Measurements from ENCODE around the gene WNT9B.

Gene WNT9B

DNA sequence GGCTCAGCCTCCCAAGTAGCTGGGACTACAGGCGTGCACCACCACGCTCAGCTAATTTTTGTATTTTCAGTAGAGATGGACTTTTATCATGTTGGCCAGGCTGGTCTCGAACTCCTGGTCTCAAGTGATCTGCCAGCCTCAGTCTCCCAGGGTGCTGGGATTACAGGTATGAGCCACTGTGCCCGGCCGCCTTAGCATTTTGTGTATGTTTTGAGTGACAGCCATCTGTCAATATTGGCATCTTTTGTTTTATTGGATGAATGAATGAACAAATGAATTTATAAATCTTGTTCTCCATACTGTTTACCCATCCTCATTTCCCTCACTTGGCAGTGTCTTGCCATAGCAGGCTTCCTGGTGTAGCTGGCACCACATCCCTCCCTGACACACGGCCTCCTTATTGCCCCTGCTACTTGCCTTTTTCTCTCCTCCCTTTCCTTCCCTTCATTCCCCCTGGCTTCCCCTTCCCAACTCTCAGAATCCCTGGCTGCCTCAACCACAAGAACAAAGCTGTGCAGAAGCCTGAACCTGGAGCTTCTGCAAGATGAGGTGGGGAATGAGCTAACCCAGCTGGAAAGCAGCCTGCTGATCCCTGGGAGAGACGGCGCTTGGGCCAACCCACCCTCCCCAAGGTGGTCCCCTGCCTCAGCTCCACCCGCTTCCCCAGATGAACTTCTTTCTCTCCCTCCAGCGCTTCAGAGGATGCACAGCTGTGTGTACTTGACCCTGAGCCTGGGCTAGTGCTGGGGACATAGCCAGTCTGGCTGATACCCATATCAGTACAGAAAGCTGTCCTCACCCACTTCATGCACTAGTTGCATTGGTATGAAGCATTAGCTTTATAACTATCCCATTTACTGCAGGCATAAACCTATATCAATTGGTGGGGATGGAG, 34.3 kb downstream of the WNT9B start:
- no peak for DNase-seq

DNA sequence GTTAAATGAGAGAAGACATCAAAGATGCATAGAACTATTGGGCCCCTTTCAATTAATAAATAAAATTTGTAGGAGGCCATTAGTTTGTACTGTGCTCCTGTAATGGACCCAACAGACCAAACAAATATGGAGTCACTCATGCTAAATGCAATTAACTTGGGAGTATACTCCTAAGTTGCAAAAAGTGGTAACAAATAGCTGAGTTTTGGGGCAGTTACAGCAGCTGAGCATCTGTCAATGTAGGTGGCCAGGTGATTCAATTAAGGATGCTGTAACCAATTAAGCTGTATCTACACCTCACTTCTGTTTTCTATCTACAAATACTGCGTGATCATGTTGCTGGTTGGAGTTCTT, 34.9 kb downstream of the WNT9B start:
- no peak for DNase-seq

DNA sequence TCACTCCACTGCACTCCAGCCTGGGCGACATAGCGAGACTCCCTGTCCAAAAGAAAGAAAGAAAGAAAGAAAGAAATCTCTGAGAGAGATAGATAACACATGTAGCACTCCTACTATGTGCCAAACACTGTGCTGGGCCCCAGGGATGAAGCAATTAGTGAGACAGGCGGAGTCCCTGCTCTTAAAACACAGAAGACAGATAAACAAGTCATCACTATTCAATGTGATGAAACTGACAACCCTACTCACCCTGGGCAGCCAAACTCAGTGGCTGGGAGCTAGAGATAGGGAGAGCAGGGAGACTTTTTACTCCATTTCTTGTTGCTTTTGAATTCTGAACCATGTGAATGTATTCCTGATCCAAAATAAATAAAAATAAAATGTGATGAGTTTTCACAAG, 36.3 kb downstream of the WNT9B start:
- no peak for DNase-seq

DNA sequence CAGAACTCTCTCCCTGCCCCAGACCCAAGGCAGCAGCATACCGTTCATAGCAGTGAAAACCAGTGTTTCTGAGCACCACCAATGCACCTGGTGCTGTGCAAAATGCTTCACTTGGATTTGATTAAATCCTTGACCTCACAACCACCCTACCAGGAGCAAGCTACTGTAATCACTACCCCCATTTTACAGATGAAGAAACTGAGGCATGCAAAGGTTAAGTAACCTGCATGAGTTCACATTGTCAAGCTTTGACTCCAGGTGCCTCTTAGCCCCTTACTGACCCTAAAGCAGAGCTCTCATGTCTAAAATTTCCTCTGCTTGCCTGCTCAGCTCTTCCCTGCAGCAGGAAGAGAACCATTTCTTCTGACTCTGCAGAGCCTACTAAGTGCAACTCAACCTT, 37.3 kb downstream of the WNT9B start:
- no peak for DNase-seq

DNA sequence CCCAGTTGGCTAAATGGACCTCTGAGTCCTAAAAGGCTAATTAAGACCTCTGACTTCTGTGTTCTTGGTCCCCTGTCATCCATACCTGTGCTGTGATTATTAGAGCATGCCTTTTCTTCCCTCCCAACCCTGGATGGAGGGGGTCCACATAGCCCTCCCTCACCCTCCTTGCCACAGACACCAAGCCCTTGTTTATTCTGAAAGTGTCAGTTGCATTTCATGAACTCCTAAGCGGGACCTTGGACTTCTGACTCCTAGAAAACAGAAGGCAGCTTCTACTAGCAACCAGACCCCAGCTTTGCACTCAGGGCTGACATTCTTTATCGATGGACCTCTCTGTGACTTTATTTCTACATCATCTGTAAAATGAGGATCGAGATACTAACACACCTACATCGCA, 38.1 kb downstream of the WNT9B start:
- DNase-seq = no peak

DNA sequence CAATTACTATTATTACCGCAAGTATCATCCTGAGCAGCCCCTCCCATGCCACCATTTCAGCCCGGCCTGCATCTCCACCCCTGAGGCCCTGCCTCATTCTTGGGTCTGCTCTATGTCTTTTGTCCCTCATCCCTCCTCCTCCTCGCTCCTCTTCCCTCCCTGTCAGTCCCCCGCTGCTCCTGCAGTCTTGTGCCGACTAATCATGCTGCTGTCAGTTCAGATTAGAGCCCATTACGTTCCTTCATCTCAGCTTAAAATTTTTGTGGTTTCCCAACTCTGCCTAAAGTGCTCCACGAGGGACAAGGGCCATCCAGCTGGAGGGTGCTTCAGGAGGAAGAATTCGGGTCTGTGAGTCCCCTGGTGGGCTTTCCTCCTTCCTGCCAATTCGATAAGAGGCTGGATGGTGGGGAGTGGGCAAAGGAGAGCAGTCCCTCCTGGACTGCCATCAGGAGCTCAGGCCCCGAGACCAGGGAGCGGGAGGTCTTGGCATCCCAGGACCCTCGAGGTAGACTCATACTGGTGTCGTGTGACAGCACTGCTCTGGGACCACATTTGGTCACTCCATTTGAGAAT, 38.7 kb downstream of the WNT9B start:
- no peak for DNase-seq

DNA sequence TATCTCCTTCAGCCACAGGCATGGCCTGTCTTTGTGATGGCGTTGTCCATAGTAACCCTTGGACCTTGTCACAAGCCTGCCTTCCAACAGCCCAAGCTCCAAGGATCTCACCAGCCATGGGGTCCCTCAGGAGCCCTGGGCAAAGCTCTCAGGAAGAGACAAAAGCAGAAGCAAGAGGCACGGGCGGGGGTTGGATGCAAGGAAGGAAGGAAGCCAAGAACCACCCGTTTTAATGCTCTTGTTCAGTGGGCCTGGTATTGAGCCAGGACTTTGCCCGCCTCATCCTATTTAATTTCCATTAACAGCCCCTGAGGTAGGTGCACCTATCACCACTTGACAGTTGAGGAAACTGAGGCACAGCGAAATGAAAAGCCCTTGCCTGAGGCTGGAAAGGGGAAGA, 39.3 kb downstream of the WNT9B start:
- DNase-seq = no peak

DNA sequence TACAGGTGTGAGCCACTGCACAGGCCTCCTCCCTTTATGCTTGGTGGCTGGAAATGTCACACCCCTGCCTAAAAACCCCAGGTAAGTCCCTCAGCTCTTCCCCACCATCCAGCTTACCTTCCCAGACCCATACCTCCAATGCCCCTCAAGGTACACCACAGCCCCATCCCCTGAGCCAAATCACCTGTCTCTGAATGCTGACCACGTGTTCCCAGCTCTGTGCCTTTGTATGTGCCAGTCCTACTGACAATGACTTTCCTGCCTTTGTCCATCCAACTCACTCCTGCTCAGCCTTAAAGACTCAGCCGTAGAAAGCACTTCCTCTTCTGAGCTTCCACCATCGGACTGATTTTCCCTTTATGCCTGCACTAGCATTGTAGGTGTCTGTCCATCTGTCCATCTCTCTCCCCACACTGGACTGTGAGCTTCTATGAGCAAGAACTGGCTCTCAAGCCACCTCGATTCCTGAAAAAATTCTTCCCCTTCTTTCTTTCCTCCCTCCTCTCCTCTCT, 40.9 kb downstream of the WNT9B start:
- no peak for DNase-seq

DNA sequence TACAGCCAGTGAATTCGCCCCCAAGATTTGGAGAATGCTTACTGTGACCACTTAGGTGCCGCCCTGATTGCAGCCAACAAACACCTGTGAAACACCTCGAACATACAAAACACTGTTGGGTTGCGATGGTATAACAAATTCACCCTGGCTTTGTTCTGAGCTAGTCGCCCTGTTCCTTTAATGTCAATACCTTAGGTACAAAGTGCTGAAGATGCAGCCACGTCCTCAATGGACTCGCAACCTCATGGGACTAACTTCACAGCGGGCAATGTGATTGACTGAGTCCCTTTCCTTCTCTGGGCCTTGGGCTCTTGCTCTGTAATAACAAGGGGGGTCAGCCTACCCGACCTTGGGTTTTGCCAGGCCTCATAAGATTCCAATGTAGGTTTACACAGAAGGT, 42.6 kb downstream of the WNT9B start:
- no peak for DNase-seq

DNA sequence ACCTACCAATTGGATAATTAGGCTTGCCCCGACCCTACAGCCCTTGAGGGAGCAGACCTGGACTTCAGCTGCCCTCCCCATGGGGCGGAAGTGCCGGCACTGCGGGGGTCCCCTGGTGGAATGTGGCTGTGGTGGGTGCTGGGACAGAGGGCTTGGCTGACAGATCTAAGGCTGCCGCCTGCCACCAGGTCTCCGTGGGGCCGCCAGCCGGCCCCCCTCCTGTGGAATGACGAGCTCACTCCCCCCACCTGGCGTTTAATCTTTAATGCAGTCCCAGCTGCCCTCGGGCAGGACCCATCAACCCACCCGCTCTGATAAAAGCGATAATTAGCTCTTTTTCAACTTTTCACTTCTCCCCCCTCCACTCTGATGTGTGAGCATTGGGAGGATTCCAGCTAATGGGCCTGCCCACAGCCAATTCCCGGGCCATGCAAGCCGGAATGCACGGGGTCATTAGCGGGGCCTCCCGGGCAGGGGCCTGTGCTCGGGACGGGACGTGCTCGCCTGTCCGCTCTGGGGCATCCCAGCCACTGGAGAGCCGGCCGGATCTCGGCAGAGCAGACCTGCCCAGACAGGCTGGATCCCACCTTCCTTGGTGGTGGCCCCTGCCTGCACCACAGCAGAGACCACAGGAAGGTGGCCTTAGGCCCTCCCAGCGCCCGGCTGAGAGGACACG, 43.2 kb downstream of the WNT9B start:
- DNase-seq = no peak

DNA sequence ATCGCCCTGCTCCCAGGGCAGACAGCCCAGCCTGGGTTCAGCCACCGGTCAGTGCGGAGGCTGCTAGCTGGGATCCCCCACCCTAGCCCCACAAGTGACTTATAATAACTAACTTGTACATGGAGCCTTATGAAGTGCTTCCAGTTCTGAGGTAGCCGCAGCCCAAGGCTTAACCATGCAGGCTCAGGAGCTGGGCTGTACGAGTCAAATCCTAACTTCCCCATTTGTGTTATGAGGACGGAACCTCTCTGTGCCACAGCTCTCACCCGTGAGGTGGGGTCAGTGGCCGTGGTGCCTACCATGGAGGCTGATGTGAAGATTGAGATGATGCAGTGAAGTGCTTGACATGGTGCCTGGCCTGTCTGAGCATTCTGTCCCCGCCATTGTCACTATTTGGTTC, 43.8 kb downstream of the WNT9B start:
- no peak for DNase-seq

DNA sequence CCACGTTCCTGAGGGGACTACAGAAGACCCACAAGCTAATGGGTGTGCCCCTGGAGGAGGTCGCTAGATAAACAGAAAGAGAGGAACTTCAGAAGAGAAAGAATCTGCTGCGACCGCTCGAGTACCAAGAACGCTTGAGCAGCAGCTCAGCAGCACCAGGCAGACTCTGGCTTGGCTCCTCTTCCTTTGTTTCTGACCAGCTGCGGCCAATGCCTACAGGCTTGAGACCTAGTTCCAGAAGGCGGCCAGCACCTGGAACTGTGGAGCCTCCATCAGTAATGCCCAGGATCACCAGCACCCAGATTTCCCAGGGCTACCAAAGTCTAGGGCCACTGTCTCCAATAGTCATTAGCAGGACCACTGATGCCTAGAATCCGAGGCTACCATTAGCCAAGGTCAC, 45.6 kb downstream of the WNT9B start:
- DNase-seq = no peak

DNA sequence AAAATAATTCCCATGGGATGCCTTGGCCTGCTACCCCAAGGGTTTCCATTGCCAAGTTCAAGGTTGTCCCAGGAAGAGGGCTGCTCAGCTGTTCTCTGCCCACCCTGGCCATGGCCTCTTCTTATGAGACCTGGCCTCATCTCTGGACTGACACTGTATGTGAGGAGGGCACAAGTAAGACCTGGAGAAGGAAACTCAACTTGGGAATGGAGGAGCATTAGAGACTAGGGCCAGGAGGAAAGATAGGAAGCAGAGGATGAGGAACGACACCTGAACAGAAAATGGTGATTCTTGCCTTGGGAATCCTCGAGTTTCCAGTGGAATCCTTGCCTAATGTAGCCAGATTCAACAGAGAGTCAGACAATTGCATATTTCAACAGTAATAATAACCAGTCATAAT, 47.0 kb downstream of the WNT9B start:
- no peak for DNase-seq

DNA sequence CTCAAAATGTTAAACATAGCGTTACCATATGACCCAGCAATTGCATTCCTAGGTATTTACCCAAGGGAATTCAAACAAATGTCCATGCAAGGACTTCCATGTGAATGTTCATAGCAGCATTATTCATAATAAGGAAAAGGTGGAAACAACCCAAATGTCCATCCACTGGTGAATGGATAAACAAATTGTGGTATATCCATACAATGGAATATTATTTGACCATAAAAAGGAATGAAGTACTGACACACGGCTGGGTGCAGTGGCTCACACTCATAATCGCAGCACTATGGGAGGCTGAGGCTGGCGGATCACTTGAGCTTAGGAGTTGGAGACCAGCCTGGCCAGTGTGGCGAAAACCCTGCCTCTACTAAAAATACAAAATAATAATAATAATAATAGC, 47.5 kb downstream of the WNT9B start:
- DNase-seq = no peak

DNA sequence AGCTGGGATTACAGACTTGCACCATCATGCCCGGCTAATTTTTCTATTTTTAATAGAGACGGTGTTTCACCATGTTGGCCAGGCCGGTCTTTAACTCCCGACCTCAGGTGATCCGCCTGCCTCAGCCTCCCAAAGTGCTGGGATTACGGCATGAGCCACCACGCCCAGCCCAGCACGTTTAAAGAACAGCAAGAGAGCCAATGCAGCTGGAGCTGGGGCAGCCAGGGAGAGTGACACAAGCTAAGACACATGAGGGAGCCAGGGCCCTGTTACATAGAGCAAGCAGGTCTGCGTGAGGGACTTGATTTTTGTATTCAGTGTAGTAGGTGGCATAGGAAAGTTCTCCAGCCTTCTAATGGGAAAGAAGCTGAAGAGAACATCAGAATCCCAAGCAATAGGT, 49.9 kb downstream of the WNT9B start:
- DNase-seq = no peak

DNA sequence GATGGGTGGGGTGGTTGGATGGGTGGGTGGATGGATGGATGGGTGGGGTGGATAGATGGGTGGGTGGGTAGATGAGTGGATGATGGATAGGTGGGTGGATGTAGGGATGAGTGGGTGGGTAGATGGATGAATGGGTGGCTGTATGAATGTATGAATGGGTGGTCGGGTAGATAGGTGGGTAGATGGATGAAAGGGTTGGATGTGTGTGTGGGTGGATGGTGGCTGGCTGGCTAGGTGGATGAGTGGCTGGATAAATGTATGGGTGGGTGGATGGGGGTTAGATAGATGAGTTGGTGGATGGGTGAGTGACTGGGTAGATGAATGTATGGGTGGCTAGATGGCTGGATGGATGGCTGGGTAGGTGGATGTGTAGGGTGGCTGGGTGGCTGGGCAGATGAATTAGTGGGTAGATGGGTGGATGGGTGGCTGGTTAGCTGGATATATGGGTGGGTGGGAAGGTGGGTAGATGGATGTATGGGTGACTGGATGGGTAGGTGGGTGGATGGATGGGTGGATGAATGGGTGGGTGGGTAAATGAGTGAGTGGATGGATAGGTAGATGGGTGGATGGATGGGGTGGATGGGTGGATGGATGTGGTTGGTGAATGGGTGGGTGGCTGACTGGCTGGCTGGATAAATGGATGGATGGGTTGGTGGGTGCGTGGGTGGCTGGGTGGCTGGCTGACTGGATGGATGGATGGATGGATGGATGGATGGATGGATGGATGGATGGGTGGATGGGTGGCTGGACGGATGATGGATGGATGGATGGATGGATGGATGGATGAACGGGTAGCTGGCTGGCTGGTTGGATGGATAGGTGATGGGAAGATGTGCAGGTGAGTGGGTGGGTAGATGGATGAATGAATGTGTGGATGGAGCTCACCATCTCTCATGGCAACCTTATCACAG, 52.6 kb downstream of the WNT9B start:
- DNase-seq = no peak

DNA sequence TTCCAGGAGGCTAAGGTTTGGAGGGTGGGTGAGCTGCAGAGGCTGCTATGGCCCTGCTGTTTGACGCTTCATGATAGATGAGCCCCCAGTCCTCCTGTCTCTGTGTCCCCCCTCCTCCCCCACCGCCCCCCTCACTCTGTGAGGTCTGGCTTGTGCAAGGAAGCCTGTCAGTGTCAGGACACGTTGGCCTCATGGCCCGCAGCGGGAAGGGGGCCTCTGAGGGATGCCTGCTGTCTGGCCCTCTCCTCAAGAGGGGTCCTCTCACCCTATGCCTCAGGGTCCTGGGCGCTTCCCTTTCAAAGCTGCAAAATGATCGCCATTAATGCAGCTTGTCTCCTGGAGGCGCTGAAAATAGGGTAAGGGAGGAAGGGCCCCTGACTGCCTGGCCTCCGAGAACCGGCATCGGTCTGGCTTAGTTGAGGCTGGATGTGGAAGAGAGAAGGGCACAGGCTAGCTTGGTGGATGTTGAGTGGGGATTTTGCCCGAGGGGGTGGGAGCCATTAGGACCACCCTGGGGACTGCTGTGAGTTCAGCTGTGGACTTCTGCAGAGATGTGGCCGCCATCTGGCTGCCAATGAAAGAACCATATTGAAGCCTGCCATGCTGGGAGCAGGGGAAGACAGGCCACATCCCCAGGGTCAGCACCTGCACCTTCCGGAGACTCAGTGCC, 56.8 kb downstream of the WNT9B start:
- DNase-seq = no peak

DNA sequence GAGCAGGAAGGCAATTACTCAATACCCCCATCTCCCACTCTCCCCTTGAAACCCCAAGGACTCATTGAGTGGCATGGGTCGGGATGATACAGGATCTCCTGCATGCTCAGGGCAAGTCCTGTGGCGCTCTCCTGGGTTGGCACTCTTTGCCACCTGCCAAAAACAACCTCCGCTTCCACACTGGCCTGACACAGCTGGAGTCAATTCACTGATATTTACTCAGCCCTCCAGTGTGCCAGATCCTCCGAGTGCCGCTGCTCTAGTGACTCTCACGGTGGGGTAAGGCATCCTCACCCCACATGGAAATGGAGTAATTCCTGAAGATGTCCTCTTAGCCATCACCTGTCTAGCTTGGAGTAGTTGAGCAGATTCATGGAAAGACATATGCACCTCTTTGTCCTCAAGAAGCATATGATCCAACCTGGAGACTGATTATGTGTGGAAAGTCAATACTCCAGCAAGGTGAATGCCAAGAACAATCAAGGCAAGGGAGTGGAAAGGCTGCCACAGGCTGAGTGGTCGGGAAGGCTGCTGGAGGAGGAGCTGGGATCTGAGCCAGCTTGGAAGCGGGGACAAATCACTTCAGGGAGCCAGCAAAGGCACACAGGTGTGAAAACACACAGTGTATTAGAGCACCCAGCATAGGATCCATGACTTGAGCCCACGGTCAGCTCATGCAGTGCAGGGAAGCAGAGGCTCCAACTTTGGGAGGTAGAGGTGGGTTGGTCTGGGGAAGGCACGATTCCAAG, 59.0 kb downstream of the WNT9B start:
- peak; percentile 33 to 56 for DNase-seq

DNA sequence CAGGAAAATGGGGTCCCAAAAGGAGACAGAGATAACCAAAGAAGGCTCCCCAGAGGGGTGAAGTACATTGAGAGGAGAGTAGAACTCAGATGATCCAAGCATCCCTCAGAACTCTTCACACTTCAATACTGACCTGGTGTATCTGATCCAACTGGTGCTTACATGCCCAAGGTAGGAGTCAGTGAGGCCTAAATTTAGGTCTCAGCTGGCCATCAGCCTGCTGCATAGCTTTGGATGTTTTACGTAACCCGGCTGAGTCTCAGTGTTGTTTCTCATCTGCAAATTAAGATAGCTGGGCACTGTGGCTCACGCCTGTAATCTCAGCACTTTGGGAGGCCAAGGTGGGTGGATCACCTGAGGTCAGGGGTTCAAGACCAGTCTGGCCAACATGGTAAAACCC, 59.9 kb downstream of the WNT9B start:
- DNase-seq = no peak

DNA sequence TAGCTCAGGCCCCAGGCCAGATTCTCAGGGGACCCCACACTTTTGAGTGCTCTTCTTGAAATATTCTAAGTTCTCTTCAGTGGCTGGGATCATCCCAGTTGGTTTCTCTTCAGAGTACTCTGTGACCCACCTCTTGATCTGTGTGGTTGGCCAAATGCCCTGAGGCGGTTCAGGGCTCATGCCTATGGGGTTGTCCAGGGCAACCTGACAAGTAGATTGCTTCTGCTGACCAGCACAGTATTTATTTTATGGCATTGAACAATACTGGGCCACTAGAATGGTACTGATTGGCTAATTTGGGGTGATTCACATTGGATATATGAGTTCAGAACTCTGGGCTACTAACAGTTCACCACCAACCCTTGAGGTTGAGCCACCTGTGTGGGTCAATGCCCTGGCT, 64.2 kb downstream of the WNT9B start:
- DNase-seq = no peak

DNA sequence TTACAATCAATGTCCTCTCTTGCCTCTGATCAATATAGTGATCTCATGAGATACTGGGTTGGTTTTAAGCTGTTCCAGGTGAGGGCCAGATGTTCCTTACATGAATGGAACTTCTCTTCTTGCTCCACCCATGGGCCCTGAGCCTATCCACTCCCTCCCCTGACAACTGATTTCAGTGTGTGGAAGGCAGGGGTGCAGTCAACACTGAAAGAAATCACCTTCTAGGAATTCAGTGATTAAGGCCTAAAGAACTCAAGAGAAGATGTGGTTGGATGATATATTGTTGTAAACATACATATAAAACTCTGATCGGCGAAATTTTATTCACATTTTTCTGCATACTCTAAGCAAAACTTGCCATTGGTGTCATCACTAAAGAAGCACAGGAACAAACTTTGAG, 64.8 kb downstream of the WNT9B start:
- DNase-seq = no peak

DNA sequence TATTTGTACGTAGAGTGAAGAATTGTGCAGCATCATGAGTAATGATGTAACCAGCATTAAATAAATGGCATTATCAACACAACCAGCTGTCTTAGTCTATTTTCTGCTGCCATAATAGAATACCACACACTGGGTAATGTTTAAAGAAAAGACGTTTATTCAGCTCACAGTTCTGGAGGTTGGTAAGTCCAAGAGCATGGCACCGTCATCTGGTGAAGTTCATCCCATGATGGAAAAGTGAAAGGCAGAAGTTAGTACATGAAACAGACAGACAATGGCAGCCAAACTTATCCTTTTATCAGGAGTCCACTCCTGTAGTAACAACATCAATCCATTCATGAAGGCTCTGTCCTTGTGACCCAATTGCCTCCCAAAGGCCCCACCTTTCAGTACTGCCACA, 65.2 kb downstream of the WNT9B start:
- DNase-seq = no peak
